SK-N-SH treated with all-trans-retinoic acid at 6 μM for 48 hours (cell line): ENCODE measurements around the gene COPZ2.

Experiments used
- ESRRG ChIP-seq: fragments of 250-450 bp; sonication (Bioruptor Pico); IDR thresholded peaks from 2 replicates; pipeline ENCODE4 v1.6.1; 2021; ENCODE audit warnings: mild to moderate bottlenecking
- TF ChIP-seq, protein P1 (sequence below): fragments of 250-450 bp; sonication (Bioruptor Pico); IDR thresholded peaks from 2 replicates; pipeline ENCODE4 v1.8.0; 2020; ENCODE audit warnings: mild to moderate bottlenecking, moderate library complexity, borderline replicate concordance

DNA sequence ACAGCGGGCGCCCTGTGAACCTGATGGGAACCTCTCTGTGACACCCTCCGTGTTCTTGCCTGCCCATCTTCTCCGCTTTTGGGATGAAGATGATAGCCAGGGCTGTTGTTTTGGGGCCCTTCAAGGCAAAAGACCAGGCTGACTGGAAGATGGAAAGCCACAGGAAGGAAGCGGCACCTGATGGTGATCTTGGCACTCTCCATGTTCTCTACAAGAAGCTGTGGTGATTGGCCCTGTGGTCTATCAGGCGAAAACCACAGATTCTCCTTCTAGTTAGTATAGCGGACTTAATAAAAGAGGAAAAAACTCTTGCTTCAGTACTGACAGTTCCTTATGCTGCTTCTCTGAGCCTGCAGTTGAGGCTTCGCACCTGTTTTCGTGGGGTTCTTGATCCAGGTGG is 56.1 kb downstream of the COPZ2 start:
- no peak for TF ChIP-seq ESRRG
- TF ChIP-seq, protein P1, sequence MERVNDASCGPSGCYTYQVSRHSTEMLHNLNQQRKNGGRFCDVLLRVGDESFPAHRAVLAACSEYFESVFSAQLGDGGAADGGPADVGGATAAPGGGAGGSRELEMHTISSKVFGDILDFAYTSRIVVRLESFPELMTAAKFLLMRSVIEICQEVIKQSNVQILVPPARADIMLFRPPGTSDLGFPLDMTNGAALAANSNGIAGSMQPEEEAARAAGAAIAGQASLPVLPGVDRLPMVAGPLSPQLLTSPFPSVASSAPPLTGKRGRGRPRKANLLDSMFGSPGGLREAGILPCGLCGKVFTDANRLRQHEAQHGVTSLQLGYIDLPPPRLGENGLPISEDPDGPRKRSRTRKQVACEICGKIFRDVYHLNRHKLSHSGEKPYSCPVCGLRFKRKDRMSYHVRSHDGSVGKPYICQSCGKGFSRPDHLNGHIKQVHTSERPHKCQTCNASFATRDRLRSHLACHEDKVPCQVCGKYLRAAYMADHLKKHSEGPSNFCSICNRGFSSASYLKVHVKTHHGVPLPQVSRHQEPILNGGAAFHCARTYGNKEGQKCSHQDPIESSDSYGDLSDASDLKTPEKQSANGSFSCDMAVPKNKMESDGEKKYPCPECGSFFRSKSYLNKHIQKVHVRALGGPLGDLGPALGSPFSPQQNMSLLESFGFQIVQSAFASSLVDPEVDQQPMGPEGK = no peak
